ENCODE data around the gene APOD.

APOD gene

GRCh38 chr3:195543500-195544229, 40.1 kb downstream of the APOD start:
- peak; percentile 21; the same call in 2 of the 3 replicates for ATAC-seq
- TF ChIP-seq OSR1 (CRISPR knock-in tag; IDR thresholded peaks at IDR 0.05) (no peak), ZFP30 (CRISPR knock-in tag; IDR thresholded peaks at IDR 0.05) (no peak), RARB (CRISPR knock-in tag; IDR thresholded peaks at IDR 0.05) (no peak), TCF4 (CRISPR knock-in tag; IDR thresholded peaks at IDR 0.05; ENCODE audit: borderline replicate concordance) (no peak), ARNTL (CRISPR knock-in tag; IDR thresholded peaks at IDR 0.05; ENCODE audit: borderline replicate concordance, low read depth) (no peak), CSDC2 (CRISPR knock-in tag; IDR thresholded peaks at IDR 0.05) (no peak), SNAI2 (CRISPR knock-in tag; IDR thresholded peaks at IDR 0.05) (no peak), CSRNP3 (CRISPR knock-in tag; IDR thresholded peaks at IDR 0.05) (no peak), BACH2 (CRISPR knock-in tag; IDR thresholded peaks at IDR 0.05; ENCODE audit: borderline replicate concordance) (no peak), ISL1 (CRISPR knock-in tag; IDR thresholded peaks at IDR 0.05) (no peak), PPARA (CRISPR knock-in tag; IDR thresholded peaks at IDR 0.05; ENCODE audit: borderline replicate concordance) (no peak), ZC3H10 (CRISPR knock-in tag; IDR thresholded peaks at IDR 0.05) (no peak), GLIS3 (CRISPR knock-in tag; IDR thresholded peaks at IDR 0.05) (no peak)
- TF ChIP-seq, protein P1, sequence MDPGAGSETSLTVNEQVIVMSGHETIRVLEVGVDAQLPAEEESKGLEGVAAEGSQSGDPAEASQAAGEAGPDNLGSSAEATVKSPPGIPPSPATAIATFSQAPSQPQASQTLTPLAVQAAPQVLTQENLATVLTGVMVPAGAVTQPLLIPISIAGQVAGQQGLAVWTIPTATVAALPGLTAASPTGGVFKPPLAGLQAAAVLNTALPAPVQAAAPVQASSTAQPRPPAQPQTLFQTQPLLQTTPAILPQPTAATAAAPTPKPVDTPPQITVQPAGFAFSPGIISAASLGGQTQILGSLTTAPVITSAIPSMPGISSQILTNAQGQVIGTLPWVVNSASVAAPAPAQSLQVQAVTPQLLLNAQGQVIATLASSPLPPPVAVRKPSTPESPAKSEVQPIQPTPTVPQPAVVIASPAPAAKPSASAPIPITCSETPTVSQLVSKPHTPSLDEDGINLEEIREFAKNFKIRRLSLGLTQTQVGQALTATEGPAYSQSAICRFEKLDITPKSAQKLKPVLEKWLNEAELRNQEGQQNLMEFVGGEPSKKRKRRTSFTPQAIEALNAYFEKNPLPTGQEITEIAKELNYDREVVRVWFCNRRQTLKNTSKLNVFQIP (CRISPR knock-in tag; IDR thresholded peaks at IDR 0.05; ENCODE audit: borderline replicate concordance, low read depth) = no peak

DNA sequence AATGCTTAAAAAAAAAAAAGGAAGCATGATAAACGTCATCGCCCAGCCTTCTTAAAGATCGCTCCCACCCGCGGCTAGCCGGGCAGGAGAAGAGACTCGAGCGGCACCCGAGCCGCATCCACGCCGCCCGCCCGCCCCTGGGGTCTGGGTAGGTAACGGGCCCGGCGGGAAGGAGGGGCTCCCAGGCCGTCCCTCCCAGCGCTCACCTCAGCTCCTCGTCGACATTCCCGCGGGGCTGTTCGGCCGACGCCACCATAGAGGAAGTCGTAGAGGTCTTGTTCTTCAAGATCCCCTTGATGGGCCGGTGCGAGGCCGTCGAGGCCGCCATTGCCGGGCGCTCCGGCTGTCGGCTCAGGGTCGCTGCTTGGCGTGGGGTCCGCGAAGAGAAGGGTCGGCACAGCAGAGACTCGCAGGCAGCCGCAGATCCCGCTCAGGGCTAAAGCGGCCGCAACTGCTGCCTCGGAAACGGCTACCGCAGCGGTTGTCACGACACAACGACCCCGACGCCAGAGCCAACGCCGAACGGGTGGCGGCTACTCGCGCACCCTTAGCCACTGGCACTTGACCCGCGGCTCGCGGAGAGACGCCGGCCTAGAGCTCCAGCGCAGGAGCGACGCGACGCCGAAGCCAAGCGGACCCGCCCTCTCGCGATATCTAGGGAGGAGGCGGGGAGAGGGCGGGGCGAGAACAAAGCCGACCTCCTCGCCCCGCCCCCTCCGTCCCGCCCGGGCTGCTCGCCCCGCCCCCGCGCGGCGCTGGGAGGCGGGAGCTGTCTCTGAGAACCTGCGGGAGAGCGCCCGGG, 40.8 kb downstream of the APOD start, which contains the start of gene PPP1R2:
Gene PPP1R2 (minus strand): TSS at position 628 of the 802 bp plus-strand sequence. CDS start 300 bp downstream, at position 328.
- TF ChIP-seq ZNF8 (CRISPR knock-in tag; IDR thresholded peaks at IDR 0.05) (no peak), GLIS3 (CRISPR knock-in tag; IDR thresholded peaks at IDR 0.05) (no peak), PATZ1 (CRISPR knock-in tag; IDR thresholded peaks at IDR 0.05; ENCODE audit: borderline replicate concordance) (no peak)

GRCh38 chr3:195542316-195542697, 41.4 kb downstream of the APOD start:
- TF ChIP-seq SNAI2 (CRISPR knock-in tag; IDR thresholded peaks at IDR 0.05) = no peak
- TF ChIP-seq ZNF565 (CRISPR knock-in tag; conservative IDR thresholded peaks at IDR 0.05; ENCODE audit: low read depth) = no peak
- TF ChIP-seq ZFP30 (CRISPR knock-in tag; IDR thresholded peaks at IDR 0.05) = no peak
- no peak for TF ChIP-seq OSR1 (CRISPR knock-in tag; IDR thresholded peaks at IDR 0.05)
- no peak for TF ChIP-seq TOX (CRISPR knock-in tag; IDR thresholded peaks at IDR 0.05; ENCODE audit: borderline replicate concordance)
- no peak for TF ChIP-seq ZFP3 (CRISPR knock-in tag; IDR thresholded peaks at IDR 0.05)
- TF ChIP-seq ZNF70 (CRISPR knock-in tag; IDR thresholded peaks at IDR 0.05) = no peak
- no peak for TF ChIP-seq ESRRG (CRISPR knock-in tag; IDR thresholded peaks at IDR 0.05)
- TF ChIP-seq ISL1 (CRISPR knock-in tag; IDR thresholded peaks at IDR 0.05) = no peak
- TF ChIP-seq ZNF8 (CRISPR knock-in tag; IDR thresholded peaks at IDR 0.05) = no peak
- no peak for TF ChIP-seq PATZ1 (CRISPR knock-in tag; IDR thresholded peaks at IDR 0.05; ENCODE audit: borderline replicate concordance)
- TF ChIP-seq PPARA (CRISPR knock-in tag; IDR thresholded peaks at IDR 0.05; ENCODE audit: borderline replicate concordance) = no peak
- ATAC-seq = peak; percentile 11; the same call in 2 of the 3 replicates

More for the DNA sequence above, 40.8 kb downstream of the APOD start, which contains the start of gene PPP1R2:
- ATAC-seq = peak; percentile 95
